ENCODE results near the gene NAALADL2.
A peak's percentile ranks its signal among the peaks of the same experiment; 100 is the strongest.

Gene NAALADL2

GRCh38 chr3:175729466-175729865 is 870.3 kb downstream of the NAALADL2 start:
- DNase-seq (ENCODE audit: low read depth) = peak; percentile 57
- H3K4me3 ChIP-seq (ENCODE audit: control insufficient read depth, low read depth, low read length) = no peak overlapping the region
- TF ChIP-seq CTCF (conservative IDR thresholded peaks at IDR 0.05; ENCODE audit: control insufficient read depth, insufficient read depth, low read depth, low read length) = no peak

GRCh38 chr3:175731543-175731942 is 872.4 kb downstream of the NAALADL2 start:
- DNase-seq (ENCODE audit: low read depth) = no peak
- TF ChIP-seq CTCF (conservative IDR thresholded peaks at IDR 0.05; ENCODE audit: control insufficient read depth, insufficient read depth, low read depth, low read length) = no peak

GRCh38 chr3:175732017-175732416 is 872.9 kb downstream of the NAALADL2 start:
- TF ChIP-seq CTCF (conservative IDR thresholded peaks at IDR 0.05; ENCODE audit: control insufficient read depth, insufficient read depth, low read depth, low read length) = no peak
- H3K4me3 ChIP-seq (ENCODE audit: control insufficient read depth, low read depth, low read length) = no peak overlapping the region
- no peak for DNase-seq (ENCODE audit: low read depth)

More at GRCh38 chr3:175731543-175731942, 872.4 kb downstream of the NAALADL2 start:
- H3K4me3 ChIP-seq (ENCODE audit: control insufficient read depth, low read depth, low read length) = no peak overlapping the region

- no peak for DNase-seq (ENCODE audit: low read depth)
- TF ChIP-seq CTCF (conservative IDR thresholded peaks at IDR 0.05; ENCODE audit: control insufficient read depth, insufficient read depth, low read depth, low read length) = no peak
- H3K4me3 ChIP-seq (ENCODE audit: control insufficient read depth, low read depth, low read length) = no peak overlapping the region
Measured at GRCh38 chr3:175735866-175736265, 876.7 kb downstream of the NAALADL2 start.

GRCh38 chr3:175737646-175738572 is 878.8 kb downstream of the NAALADL2 start:
- DNase-seq (ENCODE audit: low read depth) = peak; percentile 45
- H3K4me3 ChIP-seq (ENCODE audit: control insufficient read depth, low read depth, low read length) = no peak overlapping the region
- no peak for TF ChIP-seq CTCF (conservative IDR thresholded peaks at IDR 0.05; ENCODE audit: control insufficient read depth, insufficient read depth, low read depth, low read length)

GRCh38 chr3:175741951-175742350 is 882.8 kb downstream of the NAALADL2 start:
- no peak overlapping the region for H3K4me3 ChIP-seq (ENCODE audit: control insufficient read depth, low read depth, low read length)
- peak; percentile 9 for DNase-seq (ENCODE audit: low read depth)
- no peak for TF ChIP-seq CTCF (conservative IDR thresholded peaks at IDR 0.05; ENCODE audit: control insufficient read depth, insufficient read depth, low read depth, low read length)

All from fibroblast of mammary gland (primary cell).